H1 (cell line): ENCODE results near the gene HAPLN3. TPM values are rescaled to one million over a fixed set of nuclear protein-coding genes. Genes with fewer than 3 reads are reported as not detected.
A peak's percentile ranks its signal among the peaks of the same experiment; 100 is the strongest.

Experiments
- CTCF ChIA-PET: fragments of 300-600 bp; sonication (Branson Sonifier 250); formaldehyde crosslinking; loops from one replicate; lab custom pipeline; 2021; ENCODE audit not compliant: partially characterized antibody; lab: Charles Lee
- POLR2A ChIA-PET: fragments of 300-600 bp; sonication (Branson Sonifier 250); formaldehyde crosslinking; loops from one replicate; lab custom pipeline; 2021; ENCODE audit warnings: inconsistent platforms; ENCODE audit not compliant: partially characterized antibody; lab: Charles Lee
- DNase-seq, 2 experiments: peaks; one replicate each; pipeline versions ENCODE4 v3.0.0 to v3.0.0-alpha.2; 2010 to 2022; ENCODE audit warnings: low spot score in 2 of 2, low read depth in 1 of 2, mixed read lengths in 1 of 2
- FAIRE-seq: peaks from 2 replicates; lab custom pipeline; 2011; peaks lifted over from hg19 to GRCh38; lab: Jason Lieb, UNC
- H2AFZ ChIP-seq: 2 replicates; pipeline ENCODE4 v1.8.1; 2012; ENCODE audit warnings: low read length, inconsistent platforms
- H2AK5ac ChIP-seq: 2 replicates; pipeline ENCODE4 v1.6.1; 2013; ENCODE audit warnings: low read depth, low read length
- H2BK120ac ChIP-seq: replicated peaks from 2 replicates; pipeline ENCODE3; 2013; ENCODE audit warnings: low read depth, low read length, inconsistent platforms
- H2BK12ac ChIP-seq: 2 replicates; pipeline ENCODE4 v1.6.1; 2013; ENCODE audit warnings: low read depth, low read length
- H2BK15ac ChIP-seq: 2 replicates; pipeline ENCODE4 v1.6.1; 2013; ENCODE audit warnings: low read length
- H2BK20ac ChIP-seq: 2 replicates; pipeline ENCODE4 v1.6.1; 2013; ENCODE audit warnings: low read length
- H2BK5ac ChIP-seq: 2 replicates; pipeline ENCODE4 v1.6.1; 2013; ENCODE audit warnings: low read depth, low read length
- H3K14ac ChIP-seq: 2 replicates; pipeline ENCODE4 v1.6.1; 2013; ENCODE audit warnings: inconsistent platforms; ENCODE audit not compliant: insufficient read length
- H3K18ac ChIP-seq: 2 replicates; pipeline ENCODE4 v1.6.1; 2013; ENCODE audit warnings: low read length; ENCODE audit errors: extremely low read depth
- H3K23ac ChIP-seq: 2 replicates; pipeline ENCODE4 v1.6.1; 2013; ENCODE audit warnings: inconsistent platforms; ENCODE audit not compliant: insufficient read length
- H3K23me2 ChIP-seq: 2 replicates; pipeline ENCODE4 v1.6.1; 2013; ENCODE audit warnings: low read depth, low read length
- H3K27ac ChIP-seq: 2 replicates; pipeline ENCODE4 v1.6.1; 2011; ENCODE audit warnings: low read depth, low read length, inconsistent platforms
- H3K27me3 ChIP-seq, 4 experiments: replicated peaks in 1 of 4; 1 replicate in 1 of 4; 2 replicates in 3 of 4; pipeline versions ENCODE4 v1.6.1 to v1.8.1; 2011 to 2013; ENCODE audit warnings: low read length in 3 of 4, mild to moderate bottlenecking in 3 of 4, inconsistent platforms in 2 of 4, mixed read lengths in 2 of 4, moderate library complexity in 1 of 4; ENCODE audit not compliant: control insufficient read depth in 3 of 4, insufficient read depth in 3 of 4; ENCODE audit errors: extremely low read depth in 1 of 4
- H3K36me3 ChIP-seq, 4 experiments: 2 replicates each; pipeline versions ENCODE4 v1.6.1 to v1.8.1; 2011 to 2013; ENCODE audit warnings: mild to moderate bottlenecking in 4 of 4, low read length in 3 of 4, moderate library complexity in 2 of 4, control low read depth in 1 of 4, inconsistent platforms in 1 of 4; ENCODE audit not compliant: insufficient read depth in 4 of 4, control insufficient read depth in 2 of 4
- H3K4ac ChIP-seq: replicated peaks from 2 replicates; pipeline ENCODE3; 2013; ENCODE audit warnings: low read length, low read depth, mixed read lengths, inconsistent platforms; ENCODE audit not compliant: insufficient read length
- H3K4me1 ChIP-seq, 4 experiments: replicated peaks in 1 of 4; 1 replicate in 1 of 4; 2 replicates in 3 of 4; pipeline versions ENCODE4 v1.6.1 to v1.8.1; 2011 to 2013; ENCODE audit warnings: low read length in 3 of 4, inconsistent platforms in 2 of 4, mixed read lengths in 1 of 4; ENCODE audit not compliant: insufficient read depth in 4 of 4, control insufficient read depth in 3 of 4
- H3K4me2 ChIP-seq, 2 experiments: 2 replicates each; pipeline versions ENCODE4 v1.6.1 to v1.8.1; 2011 to 2013; ENCODE audit warnings: low read depth in 2 of 2, low read length in 2 of 2, control low read depth in 1 of 2, inconsistent platforms in 1 of 2, mild to moderate bottlenecking in 1 of 2; ENCODE audit not compliant: insufficient read depth in 1 of 2
- H3K4me3 ChIP-seq, 4 experiments: fragments of 200-600, 300-600 bp in 1 of 4; sonication (generic), shearing (Covaris generic), sonication (Bioruptor Twin) in 1 of 4; 2 replicates each; pipeline versions ENCODE4 v1.5.1 to v1.8.1; 2011 to 2016; ENCODE audit warnings: low read length in 4 of 4, low read depth in 3 of 4, control low read depth in 2 of 4, inconsistent platforms in 2 of 4, mild to moderate bottlenecking in 2 of 4, mixed read lengths in 1 of 4, moderate library complexity in 1 of 4; ENCODE audit not compliant: insufficient read depth in 2 of 4; ENCODE audit errors: extremely low read depth in 1 of 4
- H3K56ac ChIP-seq: replicated peaks from 2 replicates; pipeline ENCODE3; 2013; ENCODE audit warnings: low read depth, mild to moderate bottlenecking, mixed read lengths, low read length, inconsistent platforms; ENCODE audit not compliant: insufficient read length
- H3K79me1 ChIP-seq: 2 replicates; pipeline ENCODE4 v1.6.1; 2013; ENCODE audit warnings: low read depth, low read length, control low read depth
- H3K79me2 ChIP-seq, 2 experiments: 2 replicates each; pipeline versions ENCODE4 v1.6.1 to v1.8.1; 2012 to 2013; ENCODE audit warnings: low read length in 2 of 2, mild to moderate bottlenecking in 2 of 2, inconsistent platforms in 1 of 2; ENCODE audit not compliant: insufficient read depth in 2 of 2, control insufficient read depth in 1 of 2
- H3K9ac ChIP-seq, 4 experiments: replicated peaks in 1 of 4; 1 replicate in 1 of 4; 2 replicates in 3 of 4; pipeline versions ENCODE4 v1.6.1 to v1.8.1; 2011 to 2013; ENCODE audit warnings: low read depth in 3 of 4, low read length in 3 of 4, control low read depth in 2 of 4, mild to moderate bottlenecking in 2 of 4, moderate library complexity in 2 of 4, inconsistent platforms in 1 of 4; ENCODE audit errors: extremely low read depth in 1 of 4
- H3K9me3 ChIP-seq, 2 experiments: 2 replicates each; pipeline versions ENCODE4 v1.6.1 to v1.8.1; 2012 to 2013; ENCODE audit warnings: mild to moderate bottlenecking in 2 of 2, moderate library complexity in 2 of 2, control low read depth in 1 of 2, inconsistent platforms in 1 of 2, low read depth in 1 of 2, low read length in 1 of 2, mixed read lengths in 1 of 2; ENCODE audit not compliant: insufficient read depth in 2 of 2
- H4K20me1 ChIP-seq, 2 experiments: replicated peaks in 1 of 2; 2 replicates each; pipeline versions ENCODE3 to v1.8.1; 2011 to 2013; ENCODE audit warnings: inconsistent platforms in 2 of 2, low read length in 2 of 2, mild to moderate bottlenecking in 1 of 2; ENCODE audit not compliant: insufficient read depth in 2 of 2, control insufficient read depth in 1 of 2
- H4K5ac ChIP-seq: 2 replicates; pipeline ENCODE4 v1.6.1; 2013; ENCODE audit warnings: low read length, low read depth, mixed read lengths, inconsistent platforms; ENCODE audit not compliant: insufficient read length
- H4K8ac ChIP-seq: 2 replicates; pipeline ENCODE4 v1.8.0; 2013; ENCODE audit warnings: mild to moderate bottlenecking, moderate library complexity, low read length, inconsistent platforms; ENCODE audit not compliant: insufficient read depth; ENCODE audit errors: extremely low read depth
- H4K91ac ChIP-seq: replicated peaks from 2 replicates; pipeline ENCODE3; 2013; ENCODE audit warnings: low read length, mixed read lengths, inconsistent platforms; ENCODE audit not compliant: insufficient read length
- BCL11A ChIP-seq, 2 experiments: IDR thresholded peaks; one replicate each; pipeline ENCODE4 v1.6.1; 2011; ENCODE audit warnings: low read depth in 2 of 2, low read length in 2 of 2, mild to moderate bottlenecking in 2 of 2
- CEBPB ChIP-seq: IDR thresholded peaks from 2 replicates; pipeline ENCODE4 v1.6.1; 2012; ENCODE audit warnings: low read depth, low read length
- CHD1 ChIP-seq: IDR thresholded peaks from 2 replicates; pipeline ENCODE4 v1.6.1; 2012; ENCODE audit warnings: low read depth, low read length, improper control_type of control experiment
- CHD2 ChIP-seq: IDR thresholded peaks from 2 replicates; pipeline ENCODE4 v1.6.1; 2012; ENCODE audit warnings: low read length, improper control_type of control experiment
- GTF2F1 ChIP-seq: IDR thresholded peaks from 2 replicates; pipeline ENCODE4 v1.6.1; 2012; ENCODE audit warnings: low read depth, low read length, improper control_type of control experiment, borderline replicate concordance
- HDAC6 ChIP-seq: IDR thresholded peaks from one replicate; pipeline ENCODE4 v1.7.1; 2012; ENCODE audit warnings: low read depth, mild to moderate bottlenecking, inconsistent platforms, low read length, moderate library complexity
- KDM5A ChIP-seq: fragments of 200-600 bp; IDR thresholded peaks from 2 replicates; pipeline ENCODE4 v1.7.1; 2012; ENCODE audit warnings: mild to moderate bottlenecking, low read length, inconsistent platforms, mixed read lengths
- RBBP5 ChIP-seq: IDR thresholded peaks from 2 replicates; pipeline ENCODE4 v1.7.1; 2012; ENCODE audit warnings: low read depth, mild to moderate bottlenecking, inconsistent platforms, low read length, moderate library complexity, borderline replicate concordance
- RXRA ChIP-seq: IDR thresholded peaks from 2 replicates; pipeline ENCODE4 v1.6.1; 2011; ENCODE audit warnings: low read depth, mild to moderate bottlenecking, low read length, moderate library complexity; ENCODE audit not compliant: insufficient read depth
- SIN3A ChIP-seq, 2 experiments: IDR thresholded peaks in 1 of 2; conservative IDR thresholded peaks in 1 of 2; 2 replicates each; pipeline ENCODE4 v1.6.1; 2011 to 2012; ENCODE audit warnings: low read length in 2 of 2, improper control_type of control experiment in 1 of 2, low read depth in 1 of 2, mild to moderate bottlenecking in 1 of 2
- TAF7 ChIP-seq: optimal IDR thresholded peaks from 2 replicates; pipeline ENCODE3; 2011; ENCODE audit warnings: low read depth, mild to moderate bottlenecking, inconsistent platforms, low read length, moderate library complexity, borderline replicate concordance
- TEAD4 ChIP-seq: IDR thresholded peaks from 2 replicates; pipeline ENCODE4 v1.6.1; 2012; ENCODE audit warnings: low read depth, low read length, inconsistent platforms, mixed read lengths
- USF2 ChIP-seq: IDR thresholded peaks from 2 replicates; pipeline ENCODE4 v1.6.1; 2011; ENCODE audit warnings: low read length, improper control_type of control experiment
- WGBS, 2 experiments: shearing (Covaris generic) in 1 of 2; methylation state at CpG; one replicate each; pipeline versions ENCODE4 v1.1.6 to v1.1.7; 2013 to 2015; ENCODE audit warnings: low lambda C conversion rate in 2 of 2, mixed read lengths in 2 of 2, inconsistent platforms in 1 of 2, low coverage in 1 of 2, missing lambda C conversion rate in 1 of 2; ENCODE audit not compliant: insufficient replicate concordance in 2 of 2, insufficient coverage in 1 of 2, insufficient read length in 1 of 2; ENCODE audit errors: extremely low coverage in 1 of 2, missing lambda C conversion rate in 1 of 2; 5-methylcytosine and 5-hydroxymethylcytosine counted together
- polyA plus RNA-seq, 7 experiments: library from polyadenylated mRNA; depleted of rRNA in 3 of 7; stranded (reverse) in 5 of 7; unstranded in 2 of 7; fragments of >200 nt in 5 of 7; fragments of 200-250 nt in 2 of 7; gene quantifications; 1 replicate in 5 of 7; 2 replicates in 1 of 7; 4 replicates in 1 of 7; pipeline versions ENCODE4 v1.2.1 to v1.2.3, GENCODE V29; 2011 to 2013; ENCODE audit warnings: missing spikeins in 2 of 7, mixed read lengths in 2 of 7
- total RNA-seq: library from RNA; stranded (reverse); fragmentation: NEBNext Ultra II Directional; extraction: Animal tissue kit (Norgen Biotek cat#: 25700); gene quantifications from 2 replicates; pipeline ENCODE4 v1.2.1, GENCODE V29; 2021

HAPLN3 gene
- total and polyA plus RNA-seq, 2 of the 8 experiments (the other 6 are each of a cell fraction or from before 2014, with no cell fraction given): 76.2 to 79.7 TPM

- no peaks in the 10 kb centered on the region for H3K4me1 ChIP-seq
Observed at GRCh38 chr15:88830016-88830415, 65.3 kb downstream of the HAPLN3 start.

More at GRCh38 chr15:88830016-88830415, 65.3 kb downstream of the HAPLN3 start:
- Histone ChIP-seq H3K36me3 (no peaks in the 10 kb centered on the region), H4K91ac (no peak overlapping the region), H3K9ac (no peak overlapping the region), H2AK5ac (no peak overlapping the region), H4K8ac (no peak overlapping the region), H3K4me3 (no peak overlapping the region), H3K4ac (no peak overlapping the region), H3K79me2 (no peaks in the 10 kb centered on the region), H4K5ac (no peak overlapping the region), H3K18ac (no peak overlapping the region), H2BK12ac (no peak overlapping the region), H2AFZ (no peak overlapping the region), H2BK5ac (no peak overlapping the region), H3K56ac (no peak overlapping the region), H3K27ac (no peak overlapping the region), H3K27me3 (no peaks in the 10 kb centered on the region; a peak in 3 of 7 replicates), H4K20me1 (no peaks in the 10 kb centered on the region), H3K23ac (no peak overlapping the region), H2BK20ac (no peak overlapping the region), H3K4me2 (no peak overlapping the region), H3K79me1 (no peaks in the 10 kb centered on the region), H3K14ac (no peak overlapping the region), H3K9me3 (no peaks in the 10 kb centered on the region), H2BK15ac (0 out of 2 replicates have a peak overlapping the region, but pooled peaks have one; percentile 22), H3K23me2 (no peaks in the 10 kb centered on the region), H2BK120ac (no peak overlapping the region)
- TF ChIP-seq TEAD4 (no peak), USF2 (no peak), KDM5A (no peak), TAF7 (no peak), RBBP5 (no peak), BCL11A (IDR thresholded peaks at IDR 0.05; ENCODE audit: low read depth in 2 of 2, low read length in 2 of 2) (no peak), CEBPB (no peak), RXRA (no peak), HDAC6 (no peak), CHD1 (no peak), CHD2 (no peak), GTF2F1 (no peak), SIN3A (conservative IDR thresholded peaks at IDR 0.05 in 1 of 2, IDR thresholded peaks at IDR 0.05 in 1 of 2; ENCODE audit: low read depth in 1 of 2, low read length in 2 of 2) (no peak)
- 72% methylated on average over 5 of the region's 5 CpGs; no CpG with 5 or more reads in 1 of the 2 experiments for WGBS, 2 experiments
- ChIA-PET POLR2A (no interaction called here), CTCF (interaction anchor here (1.1 to 1.4 kb wide), 2 partner anchors 172 to 362 kb away, joined by 3 read pairs; partner anchors contain the start of gene MRPS11)
- no peak for FAIRE-seq
- no peak for DNase-seq
